Lower leg skin (tissue), 4 donors: ENCODE data around the gene FKBP1B. TPM values are rescaled to one million over a fixed set of nuclear protein-coding genes. Genes with fewer than 3 reads are reported as not detected.
A peak's percentile ranks its signal among the peaks of the same experiment; 100 is the strongest.

Experiments used
- DNase-seq, 2 donors: peaks; one replicate each; pipeline ENCODE4 v3.0.0-alpha.2; 2019; ENCODE audit warnings: low spot score in 2 of 2
- H3K4me3 ChIP-seq: fragments of 200-600 bp; sonication (generic); 2 replicates; pipeline ENCODE4 v1.5.1; 2017; ENCODE audit warnings: mild to moderate bottlenecking, low read depth; ENCODE audit not compliant: poor library complexity, severe bottlenecking
- CTCF ChIP-seq, 3 donors: fragments of 450-650 bp; IDR thresholded peaks; one replicate each; pipeline ENCODE4 v1.5.1; 2016; ENCODE audit warnings: antibody characterized with exemption in 3 of 3, mild to moderate bottlenecking in 3 of 3, moderate library complexity in 2 of 3
- POLR2A ChIP-seq, 2 donors: fragments of 450-650 bp; IDR thresholded peaks; one replicate each; pipeline ENCODE4 v1.6.1; 2016 to 2017; ENCODE audit warnings: antibody characterized with exemption in 2 of 2, mild to moderate bottlenecking in 1 of 2, moderate library complexity in 1 of 2
- WGBS, 2 donors: methylation state at CpG; one replicate each; pipeline ENCODE4 v1.1.5; 2018; 5-methylcytosine and 5-hydroxymethylcytosine counted together
- intact Hi-C: fragments of 100-400 bp; cut with DNase I; formaldehyde crosslinking; loops from one replicate; pipeline ENCODE4 v1.15.0; 2023; ENCODE audit warnings: low total_unique reads
- total RNA-seq, 4 donors: library from RNA; depleted of rRNA; stranded (reverse); fragments of >200 nt; gene quantifications; one replicate each; pipeline ENCODE4 v1.1.0, GENCODE V29; 2016

FKBP1B gene
- total RNA-seq, 4 donors from 2014 or later: 7.2 to 11.8 (median 9.5) TPM

- no peak overlapping the region for H3K4me3 ChIP-seq
- 79 to 81% methylated on average over 11 of the region's 11 CpGs for WGBS, 2 donors
- DNase-seq: no peak
- intact Hi-C loops: no loop called here
- no peak for TF ChIP-seq POLR2A (IDR thresholded peaks at IDR 0.05)
- TF ChIP-seq CTCF (IDR thresholded peaks at IDR 0.05): no peak
Observed at GRCh38 chr2:24045511-24046508, 3.7 kb upstream of the FKBP1B start.

- H3K4me3 ChIP-seq: peak overlapping the region; percentile 71
- intact Hi-C loops: no loop called here
- TF ChIP-seq POLR2A (IDR thresholded peaks at IDR 0.05) (no peak), CTCF (IDR thresholded peaks at IDR 0.05) (no peak)
- no peak for DNase-seq
- WGBS, 2 donors: 2 to 5% methylated on average over 2 of the region's 2 CpGs
Observed at GRCh38 chr2:24046599-24046929, 3.0 kb upstream of the FKBP1B start.

GRCh38 chr2:24046930-24047702 is 2.4 kb upstream of the FKBP1B start, which contains the start of gene WDCP:
Gene WDCP, minus strand, starts transcription at chr2:24047391. Its CDS starts 7,897 bp downstream, at chr2:24039494.
- TF ChIP-seq CTCF (IDR thresholded peaks at IDR 0.05): no peak
- TF ChIP-seq POLR2A (IDR thresholded peaks at IDR 0.05): no peak
- intact Hi-C loops: no loop called here
- peak within 1 kb of the TSS; percentile 71 for H3K4me3 ChIP-seq
- peak; percentile 98 for DNase-seq
- WGBS, 2 donors: 0% methylated on average over 36 to 37 of the region's 38 CpGs

- TF ChIP-seq POLR2A (IDR thresholded peaks at IDR 0.05): no peak
- TF ChIP-seq CTCF (IDR thresholded peaks at IDR 0.05): no peak
- H3K4me3 ChIP-seq: no peak overlapping the region
- intact Hi-C loops: no loop called here
- WGBS, 2 donors: 41 to 47% methylated on average over 8 of the region's 8 CpGs
- no peak for DNase-seq
Observed at GRCh38 chr2:24047703-24048033, 1.9 kb upstream of the FKBP1B start.

- TF ChIP-seq CTCF (IDR thresholded peaks at IDR 0.05): no peak
- no peak for TF ChIP-seq POLR2A (IDR thresholded peaks at IDR 0.05)
- intact Hi-C loops: no loop called here
- no peak overlapping the region for H3K4me3 ChIP-seq
- DNase-seq: no peak
- 16 to 19% methylated on average over 23 of the region's 23 CpGs for WGBS, 2 donors
Observed at GRCh38 chr2:24048769-24049484, 614 bp upstream of the FKBP1B start.
